Skeletal muscle satellite cell (primary cell): ENCODE measurements around the gene MAP2.

Source experiments
- H3K27me3 ChIP-seq: 2 replicates; pipeline ENCODE4 v1.7.0; 2013; ENCODE audit warnings: low read length; ENCODE audit not compliant: control insufficient read depth, insufficient read depth
- H3K36me3 ChIP-seq: 2 replicates; pipeline ENCODE4 v1.7.0; 2013; ENCODE audit warnings: mild to moderate bottlenecking, control low read depth, low read length; ENCODE audit not compliant: insufficient read depth
- H3K4me1 ChIP-seq: 2 replicates; pipeline ENCODE4 v1.7.0; 2013; ENCODE audit warnings: low read length; ENCODE audit not compliant: control insufficient read depth, insufficient read depth
- H3K4me2 ChIP-seq: 2 replicates; pipeline ENCODE4 v1.7.0; 2013; ENCODE audit warnings: mild to moderate bottlenecking, low read length
- H3K4me3 ChIP-seq: 2 replicates; pipeline ENCODE4 v1.7.0; 2013; ENCODE audit warnings: low read length
- H3K9ac ChIP-seq: 2 replicates; pipeline ENCODE4 v1.7.0; 2013; ENCODE audit warnings: mild to moderate bottlenecking, low read depth, low read length, moderate library complexity
- H3K9me3 ChIP-seq: replicated peaks from 2 replicates; pipeline ENCODE4 v1.7.0; 2013; ENCODE audit warnings: mild to moderate bottlenecking, control low read depth, low read length

The MAP2 gene

DNA sequence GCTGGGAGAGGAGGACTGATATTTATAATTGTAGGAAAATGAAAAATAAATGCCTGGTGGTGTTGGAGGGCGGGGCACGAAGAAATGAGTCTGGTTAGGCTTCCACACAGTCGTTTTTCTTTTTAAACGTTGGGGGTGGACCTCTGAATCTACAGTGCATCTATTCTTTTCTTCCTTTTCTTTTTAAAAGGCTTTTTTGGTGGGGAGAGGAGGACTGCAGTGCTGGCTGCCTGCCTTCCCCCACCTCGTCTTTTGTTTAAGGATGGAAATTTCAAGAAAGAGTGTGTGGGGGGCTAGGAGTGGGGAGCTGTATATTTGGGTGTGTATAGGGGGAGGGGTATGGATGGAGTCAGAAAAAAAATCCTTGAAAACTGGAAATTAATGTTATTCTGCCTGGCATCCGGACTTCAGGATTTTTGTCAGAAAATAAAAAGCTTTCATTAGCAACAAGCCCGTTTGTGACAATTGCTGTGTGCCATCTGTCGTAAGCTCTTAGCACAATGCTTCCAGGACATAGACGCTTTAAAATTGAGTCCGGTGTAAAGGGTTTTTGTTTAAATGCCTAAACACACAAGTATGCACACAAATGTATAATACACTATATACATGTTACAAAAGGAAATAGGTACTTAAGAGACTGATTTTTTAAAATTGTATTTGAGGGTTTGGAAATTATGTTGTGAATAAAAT lies 1.1 kb downstream of the MAP2 start:
- Histone ChIP-seq H3K4me2 (peak overlapping the region; percentile 100), H3K4me1 (peaks cover 15% of the 10 kb centered on the region), H3K9ac (peak overlapping the region; percentile 84), H3K27me3 (no peaks in the 10 kb centered on the region), H3K36me3 (no peaks in the 10 kb centered on the region), H3K9me3 (no peaks in the 10 kb centered on the region), H3K4me3 (peak overlapping the region; percentile 86)

DNA sequence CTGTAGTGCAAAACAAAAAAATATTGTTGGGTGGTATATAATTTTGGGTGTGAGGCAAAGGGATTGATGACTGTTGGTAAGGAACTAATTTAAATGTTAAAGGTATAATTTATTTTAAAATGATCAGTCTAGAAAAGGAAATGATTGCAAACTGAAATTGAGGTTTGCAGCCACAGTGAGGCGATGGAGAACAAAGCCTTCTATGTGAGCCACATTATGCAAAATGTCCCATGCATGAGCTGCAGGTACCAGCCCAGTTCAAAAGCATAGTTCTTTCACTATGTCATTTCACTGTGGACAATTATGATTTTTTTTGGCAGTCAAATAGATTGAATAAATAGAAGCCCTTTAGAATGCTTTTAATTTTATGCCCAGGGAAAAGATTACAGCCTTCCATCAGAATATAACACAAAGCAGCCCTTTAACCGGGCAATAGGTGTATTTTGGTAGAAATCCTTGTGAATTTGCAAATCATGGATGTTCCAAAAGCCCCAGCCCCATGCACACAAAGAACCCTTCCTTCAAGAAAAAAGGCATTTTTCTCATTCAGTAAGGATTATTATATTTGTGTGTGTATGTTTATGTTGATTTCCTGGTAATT lies 1.7 kb downstream of the MAP2 start:
- peak overlapping the region; percentile 100 for H3K4me2 ChIP-seq
- peaks cover 15% of the 10 kb centered on the region for H3K4me1 ChIP-seq
- H3K27me3 ChIP-seq, result no peaks in the 10 kb centered on the region
- peak overlapping the region; percentile 86 for H3K4me3 ChIP-seq
- H3K36me3 ChIP-seq, result no peaks in the 10 kb centered on the region
- no peaks in the 10 kb centered on the region for H3K9me3 ChIP-seq
- peak overlapping the region; percentile 84 for H3K9ac ChIP-seq

DNA sequence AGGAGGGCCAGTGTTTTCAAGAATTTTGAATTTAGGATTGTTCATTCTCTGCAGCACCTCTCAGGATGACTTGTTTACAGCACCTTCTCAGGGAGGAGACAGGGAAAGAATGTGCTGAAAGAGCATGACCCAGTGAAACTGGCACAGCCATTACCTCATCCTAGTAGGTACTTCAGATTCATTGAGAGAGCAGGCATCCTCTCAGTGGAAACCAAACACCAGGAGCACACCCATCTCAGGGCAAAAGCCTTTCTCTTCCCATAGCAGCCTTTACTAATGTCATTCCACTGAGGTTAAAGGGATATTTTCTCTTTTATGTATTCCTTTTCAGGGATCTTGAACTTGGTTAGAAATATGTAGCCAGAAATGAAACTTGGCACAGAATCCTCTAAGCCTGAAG lies 2.6 kb downstream of the MAP2 start:
- H3K4me3 ChIP-seq, result no peak overlapping the region
- H3K27me3 ChIP-seq, result no peaks in the 10 kb centered on the region
- H3K9ac ChIP-seq, result peak overlapping the region; percentile 26
- no peaks in the 10 kb centered on the region for H3K9me3 ChIP-seq
- H3K36me3 ChIP-seq, result no peaks in the 10 kb centered on the region
- peak overlapping the region; percentile 23 for H3K4me2 ChIP-seq
- peaks cover 15% of the 10 kb centered on the region for H3K4me1 ChIP-seq

DNA sequence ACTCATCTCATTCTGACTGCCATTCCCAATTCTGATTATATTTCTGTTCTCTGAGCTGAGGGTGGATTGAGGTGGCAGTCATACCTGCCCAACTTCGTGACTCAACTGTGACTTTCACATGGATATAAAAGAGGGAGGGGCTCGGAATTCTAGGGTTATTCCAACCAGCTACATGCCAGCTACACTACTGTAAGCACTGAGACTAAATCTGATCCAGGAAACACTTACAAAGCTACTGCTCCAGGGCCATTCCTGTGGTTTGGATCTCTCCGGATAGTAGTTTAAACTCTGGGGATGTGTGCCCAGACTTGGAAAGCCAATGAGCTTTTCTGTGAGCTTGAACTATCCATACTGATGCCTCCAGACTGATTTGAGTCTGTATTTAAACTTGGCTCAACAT lies 7.9 kb downstream of the MAP2 start:
- Histone ChIP-seq H3K4me1 (no peaks in the 10 kb centered on the region), H3K27me3 (no peaks in the 10 kb centered on the region), H3K9me3 (no peaks in the 10 kb centered on the region), H3K4me3 (no peak overlapping the region), H3K9ac (no peak overlapping the region), H3K36me3 (no peaks in the 10 kb centered on the region), H3K4me2 (no peak overlapping the region)

DNA sequence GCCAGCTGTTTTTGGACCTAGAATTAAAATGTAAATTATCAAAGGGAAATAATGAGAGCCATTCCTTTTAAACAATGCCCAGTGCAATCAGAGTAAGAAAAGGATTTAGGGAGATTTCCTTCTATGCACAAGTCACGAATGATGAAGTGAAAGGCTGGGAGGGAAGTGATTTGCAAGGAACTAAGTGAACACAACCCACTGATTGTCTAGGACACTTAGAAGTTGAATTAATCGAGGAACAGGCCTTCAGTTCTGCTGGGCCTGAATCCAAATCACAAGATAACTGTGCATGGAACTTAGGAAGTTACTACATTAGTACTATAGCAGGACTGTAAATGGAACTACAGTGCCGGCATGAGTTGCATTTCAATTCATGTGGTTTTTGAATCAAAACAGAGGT lies 17.7 kb downstream of the MAP2 start:
- Histone ChIP-seq H3K4me3 (no peak overlapping the region), H3K4me1 (no peaks in the 10 kb centered on the region), H3K4me2 (no peak overlapping the region), H3K9me3 (no peaks in the 10 kb centered on the region), H3K27me3 (no peaks in the 10 kb centered on the region), H3K9ac (no peak overlapping the region), H3K36me3 (no peaks in the 10 kb centered on the region)

DNA sequence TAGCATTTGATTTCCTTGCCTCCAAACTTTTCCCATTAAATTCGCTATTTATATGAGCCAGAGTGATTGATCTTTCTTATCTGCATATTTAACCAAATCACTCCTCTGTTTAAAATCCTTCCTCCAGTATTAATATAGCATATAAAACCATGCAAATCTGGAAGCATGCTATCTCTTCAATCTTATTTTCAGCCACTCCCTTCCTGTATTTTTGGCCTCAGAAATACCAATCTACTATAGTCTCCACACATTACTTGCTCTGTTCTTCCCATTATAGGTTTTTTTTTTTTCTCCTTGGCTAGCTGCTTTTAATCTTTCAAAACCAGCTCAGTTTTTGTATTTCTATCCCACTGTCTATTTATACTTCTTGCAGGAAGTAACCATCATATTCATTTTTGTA lies 19.1 kb downstream of the MAP2 start:
- Histone ChIP-seq H3K4me1 (no peaks in the 10 kb centered on the region), H3K9me3 (no peaks in the 10 kb centered on the region), H3K27me3 (no peaks in the 10 kb centered on the region), H3K9ac (no peak overlapping the region), H3K4me2 (no peak overlapping the region), H3K36me3 (no peaks in the 10 kb centered on the region), H3K4me3 (no peak overlapping the region)

DNA sequence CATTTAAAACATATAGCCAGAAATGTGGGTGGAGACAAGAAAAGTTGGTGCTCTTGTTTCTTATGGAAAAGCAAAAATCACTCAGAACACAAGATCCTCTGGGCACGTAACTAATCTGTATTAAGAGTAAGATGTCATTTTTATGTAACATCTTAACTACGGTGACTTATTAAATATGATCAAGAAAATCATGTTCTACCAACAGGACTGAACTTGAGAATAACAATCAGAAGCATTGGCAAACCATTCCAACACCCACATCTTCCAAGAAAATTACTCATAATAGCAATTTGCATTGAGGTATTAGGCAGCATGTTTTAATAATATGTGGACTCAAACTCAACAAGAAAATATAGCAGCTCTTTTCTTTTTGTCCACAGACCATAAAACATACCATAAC lies 21.6 kb downstream of the MAP2 start:
- H3K27me3 ChIP-seq, result no peaks in the 10 kb centered on the region
- H3K9ac ChIP-seq, result no peak overlapping the region
- H3K4me3 ChIP-seq, result no peak overlapping the region
- H3K4me1 ChIP-seq, result no peaks in the 10 kb centered on the region
- H3K36me3 ChIP-seq, result no peaks in the 10 kb centered on the region
- H3K4me2 ChIP-seq, result no peak overlapping the region
- H3K9me3 ChIP-seq, result no peaks in the 10 kb centered on the region

DNA sequence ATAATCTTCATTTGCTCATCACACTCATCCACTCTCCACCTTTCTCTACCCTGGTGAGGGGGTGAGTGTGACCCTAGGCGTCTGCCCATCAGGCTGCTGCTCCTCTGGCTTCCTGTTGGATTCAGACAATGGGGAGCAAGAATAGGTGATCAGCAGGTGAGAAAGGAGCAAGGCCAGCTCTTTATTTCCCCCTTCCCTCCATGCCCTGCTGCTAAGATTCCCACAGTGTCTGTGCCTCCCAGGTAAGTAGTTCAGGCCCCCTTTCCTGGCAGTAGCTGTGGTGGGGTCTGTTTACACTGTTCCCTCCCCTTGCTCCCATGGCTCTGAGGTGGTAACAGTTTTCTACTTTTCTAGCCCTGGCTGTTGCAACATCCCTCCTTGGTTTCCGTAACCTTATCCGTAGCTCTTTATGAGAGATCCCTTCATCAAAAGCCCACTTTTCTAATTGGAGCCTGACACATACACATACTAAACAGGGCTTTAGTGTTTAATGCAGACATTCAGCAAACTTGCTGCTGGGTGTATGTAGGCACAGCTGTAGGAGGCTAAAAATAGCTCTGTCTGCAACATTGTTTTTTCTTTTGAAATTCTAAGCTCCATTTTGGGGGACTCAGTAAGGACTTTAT lies 27.5 kb downstream of the MAP2 start:
- no peak overlapping the region for H3K9ac ChIP-seq
- H3K4me3 ChIP-seq, result no peak overlapping the region
- H3K4me1 ChIP-seq, result no peaks in the 10 kb centered on the region
- H3K4me2 ChIP-seq, result no peak overlapping the region
- no peaks in the 10 kb centered on the region for H3K9me3 ChIP-seq
- no peaks in the 10 kb centered on the region for H3K36me3 ChIP-seq
- H3K27me3 ChIP-seq, result no peaks in the 10 kb centered on the region

DNA sequence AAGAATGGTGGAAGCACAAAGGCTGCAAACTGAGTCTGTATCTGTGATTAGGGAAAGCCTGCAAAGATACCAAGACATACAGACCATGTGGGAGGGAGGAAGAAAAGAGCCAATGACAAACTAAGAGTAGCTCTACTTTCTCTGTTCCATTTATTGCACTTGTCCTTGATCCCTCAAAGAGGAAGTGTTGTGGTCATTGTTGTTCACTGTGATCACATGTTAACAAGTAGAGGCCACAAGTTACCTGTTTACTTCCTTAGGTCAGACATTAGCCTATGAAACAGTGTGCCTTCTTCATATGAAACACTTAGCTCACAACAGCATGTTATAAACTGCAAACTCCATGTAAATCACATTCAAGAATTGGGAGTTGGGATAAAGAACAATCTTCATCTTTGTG lies 32.6 kb downstream of the MAP2 start:
- Histone ChIP-seq H3K4me3 (no peak overlapping the region), H3K9ac (no peak overlapping the region), H3K4me2 (no peak overlapping the region), H3K4me1 (no peaks in the 10 kb centered on the region), H3K27me3 (no peaks in the 10 kb centered on the region), H3K36me3 (no peaks in the 10 kb centered on the region), H3K9me3 (no peaks in the 10 kb centered on the region)

DNA sequence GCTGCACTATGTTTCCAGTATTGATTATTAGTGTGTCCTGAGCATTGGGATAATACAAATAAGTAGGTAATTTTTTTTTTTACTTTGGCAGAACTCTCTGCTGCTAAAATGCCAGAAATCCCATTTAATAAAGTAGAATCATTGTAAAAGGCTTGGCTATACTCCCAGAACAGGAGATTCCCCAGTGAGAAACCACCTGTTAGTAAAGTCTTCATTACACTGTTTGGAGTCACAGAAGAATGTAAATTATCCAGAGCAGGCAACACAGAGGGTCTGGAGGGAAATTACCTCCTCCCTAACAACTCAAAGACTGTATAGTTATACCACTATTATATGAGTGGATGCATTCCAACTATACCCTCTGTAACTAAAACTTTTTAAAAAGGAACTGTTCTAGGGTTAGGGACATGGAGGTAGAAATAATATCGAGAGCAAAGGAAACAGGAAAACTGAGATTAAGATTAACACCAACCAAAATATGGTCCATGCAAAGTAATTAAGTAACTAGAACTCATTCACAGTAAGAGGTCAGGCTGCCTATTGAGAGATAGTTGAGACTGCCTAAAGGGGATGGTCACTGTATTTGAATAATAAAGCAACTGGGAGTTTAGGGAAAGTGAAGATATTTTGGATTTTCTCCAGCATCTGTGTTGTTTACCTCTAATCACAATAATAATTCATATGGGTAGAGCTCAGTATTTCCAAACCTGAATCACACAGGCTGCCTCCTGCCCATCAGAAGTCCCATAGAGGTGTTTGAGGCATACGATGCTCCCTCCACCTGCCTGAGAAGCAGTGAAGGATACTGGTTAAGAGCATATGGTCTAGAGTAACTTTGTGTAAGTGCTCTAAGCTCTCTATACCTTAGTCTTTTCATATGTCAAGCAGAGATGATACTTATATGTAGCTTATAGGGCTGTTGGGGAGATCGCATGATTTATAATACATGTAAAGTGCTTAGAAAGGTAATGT lies 34.4 kb downstream of the MAP2 start:
- H3K36me3 ChIP-seq, result no peaks in the 10 kb centered on the region
- H3K4me2 ChIP-seq, result no peak overlapping the region
- no peak overlapping the region for H3K9ac ChIP-seq
- H3K27me3 ChIP-seq, result no peaks in the 10 kb centered on the region
- no peaks in the 10 kb centered on the region for H3K4me1 ChIP-seq
- no peaks in the 10 kb centered on the region for H3K9me3 ChIP-seq
- H3K4me3 ChIP-seq, result no peak overlapping the region

DNA sequence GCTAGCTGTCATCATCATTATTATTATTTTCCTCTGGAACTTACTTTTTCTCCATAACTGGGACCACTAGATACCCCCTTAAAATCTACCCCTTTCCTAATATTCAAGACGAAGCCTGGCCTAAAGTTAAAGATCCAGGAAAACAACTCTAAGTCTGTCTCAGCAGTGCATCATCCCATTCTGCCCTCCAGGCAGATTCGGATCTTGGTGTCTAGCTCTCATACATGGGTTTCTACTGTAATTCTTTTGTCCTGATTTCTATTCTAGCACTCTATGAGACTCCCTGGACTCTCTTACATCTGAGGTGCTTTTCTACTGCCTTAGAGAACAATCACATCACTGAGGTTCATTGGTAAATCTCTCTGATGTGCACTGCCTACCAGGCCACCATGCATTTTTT lies 35.5 kb downstream of the MAP2 start:
- Histone ChIP-seq H3K9ac (no peak overlapping the region), H3K36me3 (no peaks in the 10 kb centered on the region), H3K4me2 (no peak overlapping the region), H3K27me3 (no peaks in the 10 kb centered on the region), H3K9me3 (no peaks in the 10 kb centered on the region), H3K4me3 (no peak overlapping the region), H3K4me1 (no peaks in the 10 kb centered on the region)
